H7 (cell line): ENCODE measurements around the gene TUBB4B. TPM values are rescaled to one million over a fixed set of nuclear protein-coding genes. Genes with fewer than 3 reads are reported as not detected.

Experiments
- DNase-seq: peaks from one replicate; pipeline ENCODE4 v3.0.0; 2012
- H3K27me3 ChIP-seq: 2 replicates; pipeline ENCODE4 v1.6.0; 2011; ENCODE audit warnings: mild to moderate bottlenecking, low read length; ENCODE audit not compliant: control insufficient read depth, insufficient read depth
- H3K36me3 ChIP-seq: replicated peaks from 2 replicates; pipeline ENCODE4 v1.5.1; 2011; ENCODE audit warnings: low read length; ENCODE audit not compliant: control insufficient read depth, insufficient read depth
- H3K4me3 ChIP-seq: 2 replicates; pipeline ENCODE4 v1.5.1; 2011; ENCODE audit warnings: low read depth, mild to moderate bottlenecking, control low read depth, low read length, moderate library complexity; ENCODE audit not compliant: insufficient read depth
- total RNA-seq: library from RNA; depleted of rRNA; stranded (reverse); fragments of >200 nt; shearing (Covaris generic); gene quantifications from 2 replicates; pipeline ENCODE4 v1.2.3, GENCODE V29; 2014; rRNA removed

Gene TUBB4B
- total RNA-seq = 238 and 257 TPM in 2 replicates

DNA sequence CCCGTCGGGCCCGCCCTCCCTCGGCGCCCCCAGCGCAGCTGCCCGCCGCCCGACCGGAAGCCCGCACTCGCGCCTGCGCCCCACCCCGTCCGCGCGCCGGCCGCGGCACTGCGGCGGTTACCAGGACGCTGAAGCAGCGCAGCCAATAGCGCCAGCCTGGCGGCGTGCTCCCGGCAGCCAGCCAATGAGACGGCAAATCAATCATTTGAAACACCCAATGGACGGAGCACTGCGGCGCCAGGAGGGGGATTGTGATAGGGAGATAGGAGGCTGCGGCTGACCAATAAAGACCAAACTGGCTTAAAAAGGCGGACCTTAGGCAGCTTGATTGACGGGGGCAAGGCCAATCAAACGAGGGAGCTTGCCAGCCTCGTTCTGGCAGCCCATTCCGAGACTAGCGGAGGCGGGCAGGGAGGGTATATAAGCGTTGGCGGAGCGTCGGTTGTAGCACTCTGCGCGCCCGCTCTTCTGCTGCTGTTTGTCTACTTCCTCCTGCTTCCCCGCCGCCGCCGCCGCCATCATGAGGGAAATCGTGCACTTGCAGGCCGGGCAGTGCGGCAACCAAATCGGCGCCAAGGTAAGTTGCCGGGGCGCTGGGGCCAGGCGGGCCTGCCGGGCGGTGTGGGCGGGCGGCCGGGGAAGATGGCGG, at the start of gene TUBB4B:
Gene TUBB4B, plus strand, starts transcription at position 447 of the 649 bp plus-strand sequence. Its CDS starts 74 bp downstream, at position 521.
- Histone ChIP-seq H3K4me3 (peak within 1 kb of the TSS; percentile 96), H3K27me3 (no peaks in the 10 kb centered on the region), H3K36me3 (peaks cover 15% of the 10 kb centered on the region)
- DNase-seq = peak; percentile 100

DNA sequence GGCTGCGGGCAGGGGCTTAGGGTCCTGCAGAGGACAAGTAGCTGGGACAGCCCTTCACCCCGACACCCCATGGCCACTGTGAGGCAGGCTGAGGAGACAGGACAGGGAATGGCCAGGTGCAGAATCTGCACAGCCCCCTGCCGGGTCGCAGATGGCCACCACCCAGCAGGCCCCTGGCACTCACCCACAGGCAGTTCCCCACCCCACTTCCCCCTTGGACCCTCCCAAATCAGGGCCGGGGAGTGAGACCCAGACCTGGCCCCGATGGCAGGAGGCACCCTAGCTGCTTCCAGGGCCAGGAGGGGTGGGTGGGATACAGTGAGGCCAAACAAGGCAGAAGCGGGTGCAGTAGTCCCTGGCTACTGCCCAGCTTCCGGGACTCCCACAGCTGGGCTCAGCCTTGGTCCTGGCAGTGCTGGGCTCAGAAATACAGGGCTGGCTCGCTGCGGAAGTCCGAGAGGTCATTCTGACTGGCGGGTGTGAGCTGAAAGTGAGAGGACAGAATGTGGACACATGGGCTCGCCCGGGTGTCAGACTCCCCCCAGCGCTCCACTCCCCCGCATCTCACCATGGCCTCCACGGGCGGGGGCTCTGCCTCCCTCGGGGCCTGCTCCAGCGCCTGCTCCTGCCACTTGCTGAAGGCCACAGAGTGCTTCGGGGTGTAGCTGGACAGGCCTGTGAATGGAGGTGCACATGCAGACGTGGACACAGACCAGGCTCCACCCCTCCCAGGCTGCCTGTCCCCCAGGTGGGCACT, 49.2 kb upstream of the TUBB4B start:
- Histone ChIP-seq H3K36me3 (peaks cover 4% of the 10 kb centered on the region), H3K4me3 (no peak overlapping the region), H3K27me3 (no peaks in the 10 kb centered on the region)
- DNase-seq = no peak

DNA sequence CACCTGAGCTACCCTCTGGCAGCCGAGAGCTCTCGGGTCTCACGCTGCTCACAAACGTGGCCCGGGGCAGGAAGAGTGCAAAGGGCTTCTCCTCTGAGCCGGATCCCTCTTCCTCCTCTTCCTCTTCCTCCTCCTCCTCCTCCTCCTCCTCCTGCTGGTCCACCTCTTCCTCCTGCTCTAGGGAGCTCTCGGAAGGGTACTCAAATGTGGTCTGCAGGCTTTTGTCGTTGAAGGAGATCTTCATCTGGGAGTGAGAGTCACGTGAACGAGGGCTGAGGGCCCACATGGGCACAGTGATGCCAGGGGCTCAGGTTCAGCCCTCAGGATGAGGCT, 48.7 kb upstream of the TUBB4B start:
- no peak for DNase-seq
- Histone ChIP-seq H3K4me3 (no peak overlapping the region), H3K27me3 (no peaks in the 10 kb centered on the region), H3K36me3 (no peaks in the 10 kb centered on the region; the same call in 1 of the 2 replicates)

DNA sequence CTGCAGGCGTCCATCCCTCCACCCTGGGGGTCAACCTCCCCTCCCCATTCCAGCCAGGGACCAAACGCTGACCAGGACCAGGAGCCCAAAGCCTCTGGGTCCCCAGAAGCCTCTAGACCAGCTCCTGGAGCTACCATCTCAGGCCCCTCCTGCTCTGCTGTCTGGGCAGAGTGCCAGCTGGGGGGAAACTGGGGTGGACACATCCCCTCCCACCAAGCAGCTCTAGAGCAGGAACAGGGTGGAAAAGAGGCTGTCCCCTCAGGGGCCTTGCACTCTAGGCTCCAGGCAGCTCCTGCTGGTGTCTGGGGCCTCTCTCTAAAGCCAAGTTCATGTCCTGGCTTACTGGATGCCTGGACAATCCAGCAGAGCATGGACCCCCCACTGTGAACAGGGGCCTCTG, 48.2 kb upstream of the TUBB4B start:
- DNase-seq = no peak
- Histone ChIP-seq H3K36me3 (no peaks in the 10 kb centered on the region; the same call in 1 of the 2 replicates), H3K27me3 (no peaks in the 10 kb centered on the region), H3K4me3 (no peak overlapping the region)

DNA sequence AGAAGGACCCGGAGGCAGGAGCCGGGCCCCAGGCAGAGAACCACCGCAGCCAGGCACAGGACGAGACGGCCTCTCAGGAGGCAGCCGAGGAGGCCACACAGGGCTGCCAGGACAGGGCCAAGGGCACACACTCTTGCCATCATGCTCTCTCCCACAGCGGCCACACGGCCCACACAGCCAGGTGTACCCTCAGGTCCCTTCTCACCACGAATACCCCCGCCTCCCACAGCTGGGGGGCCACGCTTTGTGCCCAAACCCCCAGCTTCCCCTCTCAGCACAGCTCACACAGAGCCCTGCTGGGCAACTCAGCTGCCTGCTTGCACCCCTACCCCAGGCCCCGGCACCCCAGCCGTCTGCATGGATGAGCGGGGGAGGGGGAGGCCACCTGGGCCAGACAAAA, 47.3 kb upstream of the TUBB4B start:
- H3K36me3 ChIP-seq = no peaks in the 10 kb centered on the region; the same call in 1 of the 2 replicates
- DNase-seq = no peak
- no peak overlapping the region for H3K4me3 ChIP-seq
- no peaks in the 10 kb centered on the region for H3K27me3 ChIP-seq

DNA sequence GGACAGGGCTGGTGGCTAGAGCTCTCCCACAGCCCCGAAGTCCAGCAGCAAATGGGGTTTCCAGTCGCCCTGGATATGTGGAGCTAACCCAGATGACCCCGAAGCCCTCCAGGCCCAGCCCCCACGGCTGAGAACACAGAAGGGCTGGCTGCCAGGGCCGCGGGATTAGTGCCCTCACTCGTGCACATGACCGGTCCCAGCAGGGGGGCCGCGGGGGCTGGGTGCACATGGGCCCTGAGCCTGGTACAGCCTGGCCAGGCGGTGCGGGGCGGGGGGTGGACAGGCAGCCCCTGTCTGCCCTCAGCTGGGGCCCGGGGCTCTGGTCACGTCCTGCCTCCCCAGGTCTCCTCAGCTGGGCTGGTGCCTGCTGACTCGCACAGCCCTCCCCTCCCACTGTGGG, 46.7 kb upstream of the TUBB4B start:
- Histone ChIP-seq H3K27me3 (no peaks in the 10 kb centered on the region), H3K36me3 (no peaks in the 10 kb centered on the region; the same call in 1 of the 2 replicates), H3K4me3 (no peak overlapping the region)
- DNase-seq = peak; percentile 67

DNA sequence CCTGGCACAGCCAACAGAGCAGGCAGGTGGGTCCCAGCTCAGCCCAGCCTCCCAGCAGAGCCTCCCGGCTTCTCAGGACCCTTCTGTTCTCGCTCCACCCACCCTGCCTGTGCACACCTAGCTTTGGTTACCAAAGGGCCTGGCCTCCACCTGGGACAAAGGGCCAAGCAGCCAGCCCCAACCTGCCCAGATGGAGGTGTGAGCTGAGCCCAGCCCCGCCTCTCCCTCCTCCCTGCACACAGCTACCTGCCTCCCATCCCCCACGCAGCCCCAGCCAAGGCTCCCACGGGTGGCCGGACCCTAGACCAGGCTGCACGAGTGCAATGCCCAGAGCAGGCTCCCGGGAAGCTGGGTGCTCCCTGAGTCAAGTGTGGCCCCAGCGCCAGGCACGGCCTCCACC, 46.2 kb upstream of the TUBB4B start:
- H3K27me3 ChIP-seq = no peaks in the 10 kb centered on the region
- no peak for DNase-seq
- H3K36me3 ChIP-seq = no peaks in the 10 kb centered on the region; the same call in 1 of the 2 replicates
- H3K4me3 ChIP-seq = no peak overlapping the region

DNA sequence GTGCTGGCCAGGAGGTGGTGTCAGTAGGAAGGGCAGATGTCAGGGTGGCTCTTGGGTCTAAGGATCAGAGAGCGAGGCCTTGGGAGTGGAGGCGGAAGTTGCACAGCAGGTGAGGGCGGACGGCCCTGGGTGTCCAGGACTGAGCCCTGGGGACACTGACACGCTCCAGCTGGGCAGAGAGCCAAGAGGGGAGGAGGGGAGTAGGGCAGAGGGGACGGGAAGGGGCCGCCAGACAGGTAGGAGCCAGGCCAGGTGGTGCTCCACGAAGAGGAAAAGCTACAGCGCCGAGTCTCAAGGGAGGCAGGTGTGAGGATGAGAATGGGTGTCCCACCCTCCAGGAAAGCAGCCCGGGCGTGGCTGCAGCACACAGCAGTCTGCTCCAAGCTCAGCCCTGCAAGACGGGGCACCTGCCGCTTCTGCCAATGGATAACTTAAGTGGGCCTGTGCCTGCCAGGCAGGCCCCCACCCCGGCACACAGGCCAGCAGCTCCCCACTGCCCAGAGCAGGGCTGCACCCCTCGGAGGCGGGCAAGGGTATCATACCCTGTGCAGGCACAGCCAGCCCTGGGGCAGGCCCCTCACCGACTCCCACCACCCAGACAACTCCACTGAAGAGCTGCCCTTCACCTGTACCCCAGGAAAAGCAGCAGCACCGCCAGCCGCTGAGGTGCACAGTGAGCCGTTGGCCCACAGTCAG, 45.4 kb upstream of the TUBB4B start:
- Histone ChIP-seq H3K36me3 (no peaks in the 10 kb centered on the region; the same call in 1 of the 2 replicates), H3K27me3 (no peaks in the 10 kb centered on the region), H3K4me3 (no peak overlapping the region)
- no peak for DNase-seq

DNA sequence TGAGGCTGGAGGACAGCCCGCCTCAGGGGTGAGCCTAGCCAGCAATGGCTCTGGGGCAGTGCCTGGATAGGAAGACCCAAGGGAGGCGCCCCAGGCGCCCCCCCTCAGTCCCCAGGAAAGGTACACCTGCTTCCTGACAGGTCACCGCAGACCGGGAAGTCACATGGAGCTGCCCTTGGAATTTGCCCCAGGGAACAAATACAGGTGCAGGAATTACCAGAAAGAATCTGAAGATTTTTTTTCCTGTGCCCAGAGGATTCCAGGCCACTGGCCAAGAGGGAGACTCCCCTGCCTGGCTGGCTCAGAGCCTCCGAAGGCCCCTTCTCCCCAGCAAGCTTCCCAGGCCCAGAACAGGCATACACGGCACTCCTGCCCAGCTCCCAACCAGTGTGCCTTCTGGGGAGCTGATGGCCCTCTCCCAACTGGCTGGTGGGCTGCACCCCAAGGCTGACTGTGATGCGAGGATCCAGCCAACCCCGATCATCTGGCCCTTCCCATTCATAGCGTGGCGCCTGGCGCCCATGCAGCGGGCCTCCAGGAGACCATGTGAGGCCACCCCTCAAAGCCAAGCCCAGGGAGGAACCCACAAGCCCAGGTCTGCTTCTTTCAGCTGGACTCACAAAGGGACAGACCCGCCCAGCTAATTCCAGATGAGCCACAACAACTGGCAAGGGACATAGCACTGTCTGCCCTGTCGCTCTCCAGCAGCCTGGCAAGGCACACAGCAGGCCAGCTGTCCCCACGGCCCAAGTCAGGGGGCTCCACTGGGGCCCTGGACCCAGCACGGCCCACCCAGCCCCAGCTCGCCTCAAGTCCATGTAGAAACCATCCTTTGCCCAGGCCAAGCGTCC, 42.8 kb upstream of the TUBB4B start:
- Histone ChIP-seq H3K4me3 (no peak overlapping the region), H3K27me3 (no peaks in the 10 kb centered on the region), H3K36me3 (no peaks in the 10 kb centered on the region; the same call in 1 of the 2 replicates)
- no peak for DNase-seq

DNA sequence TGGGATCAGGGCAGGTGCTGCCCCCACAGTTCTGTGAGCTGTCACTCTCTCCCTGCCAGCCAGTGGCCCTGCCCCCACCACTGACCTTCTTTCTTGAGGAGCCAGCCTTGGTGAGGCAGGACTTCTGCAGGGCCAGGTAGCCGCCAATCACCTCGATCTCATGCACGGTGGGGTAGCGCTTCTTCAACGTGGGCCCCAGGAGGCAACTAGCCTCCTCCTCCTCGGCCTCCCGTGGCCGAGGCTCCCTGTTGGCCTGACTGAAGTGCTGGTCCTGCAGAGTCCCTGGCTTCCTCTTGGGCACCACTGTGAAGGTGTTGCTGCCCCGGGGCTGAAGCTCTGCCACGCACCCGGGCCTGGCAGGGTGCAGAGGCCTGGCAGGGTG, 42.2 kb upstream of the TUBB4B start:
- H3K4me3 ChIP-seq = no peak overlapping the region
- DNase-seq = no peak
- H3K27me3 ChIP-seq = no peaks in the 10 kb centered on the region
- H3K36me3 ChIP-seq = no peaks in the 10 kb centered on the region; the same call in 1 of the 2 replicates

DNA sequence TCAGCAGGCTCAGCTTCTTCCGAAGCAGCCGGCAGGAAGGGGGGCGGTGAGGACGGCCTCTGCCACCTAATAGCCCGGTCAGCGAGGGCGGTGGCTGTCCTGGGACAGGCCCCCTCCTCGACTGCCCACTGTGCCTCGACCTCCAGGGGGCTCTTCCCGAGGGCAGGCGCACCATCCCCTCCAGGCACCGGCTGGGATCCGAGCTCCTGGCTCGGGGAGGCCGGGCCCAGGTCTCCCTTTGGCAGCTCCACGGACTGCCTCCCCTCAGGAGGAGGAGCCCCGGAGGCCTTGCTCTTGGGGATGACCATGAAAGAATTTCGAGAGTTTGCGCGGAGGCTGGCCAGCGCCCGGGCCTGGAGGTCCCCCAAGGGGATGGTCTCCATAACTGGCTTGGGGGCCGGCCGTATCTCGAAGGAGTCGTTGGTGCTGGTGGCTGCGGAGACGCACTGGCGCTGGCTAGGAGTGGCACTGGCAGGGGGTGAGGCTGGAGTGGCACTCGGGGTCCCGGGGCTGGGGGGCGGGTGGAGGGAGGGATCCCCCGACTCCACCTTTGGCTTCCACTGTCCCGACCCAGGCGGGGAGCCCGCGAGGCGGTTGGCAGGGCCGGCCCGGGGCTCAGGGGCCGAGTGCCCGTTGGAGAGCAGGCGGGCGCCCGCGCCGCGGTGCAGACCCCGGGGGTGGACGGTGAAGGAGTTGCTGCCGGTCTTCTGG, 41.5 kb upstream of the TUBB4B start:
- peak overlapping the region; percentile 42 for H3K4me3 ChIP-seq
- DNase-seq = peak; percentile 80
- H3K36me3 ChIP-seq = peaks cover 2% of the 10 kb centered on the region; the same call in 1 of the 2 replicates
- no peaks in the 10 kb centered on the region for H3K27me3 ChIP-seq

DNA sequence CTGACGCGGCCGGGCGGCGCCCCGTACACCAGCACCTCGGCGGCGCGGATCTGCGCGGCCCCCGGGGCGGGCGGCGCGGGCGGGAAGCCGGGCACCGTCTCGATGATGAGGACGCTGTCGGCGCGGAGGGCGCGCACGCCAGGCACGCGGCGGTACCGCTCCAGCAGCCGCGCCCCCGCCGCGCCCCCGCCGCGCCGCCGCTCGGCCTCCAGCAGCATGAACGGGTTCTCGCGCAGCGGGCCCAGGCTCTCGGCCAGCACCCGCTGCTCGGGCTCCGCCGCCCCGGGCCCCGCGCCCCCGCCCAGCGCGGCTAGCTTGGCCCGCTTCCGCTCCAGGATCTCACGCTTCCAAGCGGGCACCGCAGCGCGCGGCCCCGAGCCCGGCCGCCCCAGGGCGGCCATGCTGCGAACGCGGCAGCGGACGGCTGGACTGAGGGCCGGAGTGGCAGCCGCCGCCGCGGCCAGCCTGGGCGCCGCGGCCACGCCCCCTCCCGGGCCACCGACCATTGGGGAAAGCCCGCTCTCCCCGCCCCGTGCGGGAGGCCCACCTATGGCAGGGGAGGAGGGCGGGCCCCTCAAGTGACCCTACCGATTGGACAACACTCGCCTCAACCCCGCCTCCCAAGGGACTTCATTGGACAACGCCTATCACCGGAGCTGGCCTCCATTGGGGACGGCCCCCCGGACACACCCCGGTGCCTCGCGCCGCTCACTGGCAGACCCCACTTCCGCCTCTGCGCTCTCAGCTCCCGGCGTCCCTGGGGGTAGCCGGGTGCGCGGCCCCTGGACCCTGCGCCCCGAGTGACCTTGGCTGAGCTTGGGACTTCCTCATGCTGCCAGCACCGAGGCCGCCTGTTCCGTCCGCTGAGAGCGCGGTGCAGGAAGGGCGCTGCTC, 40.5 kb upstream of the TUBB4B start, which contains the start of gene TPRN:
Gene TPRN, minus strand, starts transcription at position 431 of the 894 bp plus-strand sequence. Its CDS starts 30 bp downstream, at position 401.
- peak; percentile 100 for DNase-seq
- H3K4me3 ChIP-seq = peak within 1 kb of the TSS; percentile 68
- H3K27me3 ChIP-seq = no peaks in the 10 kb centered on the region
- peaks cover 2% of the 10 kb centered on the region; the same call in 1 of the 2 replicates for H3K36me3 ChIP-seq
